ENCODE data around the gene ZGPAT.

ZGPAT gene

DNA sequence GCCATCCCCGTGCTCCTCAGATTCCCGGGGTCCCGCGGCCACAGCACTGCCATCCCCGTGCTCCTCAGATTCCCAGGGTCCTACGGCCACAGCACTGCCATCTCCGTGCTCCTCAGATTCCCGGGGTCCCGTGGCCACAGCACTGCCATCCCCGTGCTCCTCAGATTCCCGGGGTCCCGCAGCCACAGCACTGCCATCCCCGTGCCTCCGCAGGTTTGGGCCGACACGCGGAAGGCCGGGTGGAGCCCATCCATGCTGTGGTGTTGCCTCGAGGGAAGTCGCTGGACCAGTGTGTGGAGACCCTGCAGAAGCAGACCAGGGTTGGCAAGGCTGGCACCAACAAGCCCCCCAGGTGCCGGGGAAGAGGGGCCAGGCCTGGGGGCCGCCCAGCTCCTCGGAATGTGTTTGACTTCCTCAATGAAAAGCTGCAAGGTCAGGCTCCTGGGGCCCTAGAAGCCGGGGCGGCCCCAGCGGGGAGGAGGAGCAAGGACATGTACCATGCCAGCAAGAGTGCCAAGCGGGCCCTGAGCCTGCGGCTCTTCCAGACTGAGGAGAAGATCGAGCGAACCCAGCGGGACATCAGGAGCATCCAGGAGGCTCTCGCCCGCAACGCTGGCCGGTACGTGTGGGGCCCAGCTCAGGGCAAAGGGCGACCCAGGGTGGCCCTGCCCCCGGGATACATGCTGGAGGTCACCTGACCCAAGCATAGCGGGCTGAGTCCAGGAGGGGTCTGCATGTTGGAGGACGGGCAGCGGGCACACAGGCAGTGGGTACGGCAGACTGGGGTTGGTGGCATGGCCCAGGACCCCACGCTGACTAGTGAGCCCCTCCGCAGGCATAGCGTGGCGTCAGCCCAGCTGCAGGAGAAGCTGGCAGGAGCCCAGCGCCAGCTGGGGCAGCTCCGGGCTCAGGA, 27.4 kb downstream of the ZGPAT start:
- peak; percentile 66 for DNase-seq

GRCh38 chr20:63735859-63736718, 28.2 kb downstream of the ZGPAT start, which contains the start of gene LIME1:
Gene LIME1 (plus strand): TSS chr20:63736664. CDS start chr20:63737550, 886 bp downstream.
- peak; percentile 94 for DNase-seq

DNA sequence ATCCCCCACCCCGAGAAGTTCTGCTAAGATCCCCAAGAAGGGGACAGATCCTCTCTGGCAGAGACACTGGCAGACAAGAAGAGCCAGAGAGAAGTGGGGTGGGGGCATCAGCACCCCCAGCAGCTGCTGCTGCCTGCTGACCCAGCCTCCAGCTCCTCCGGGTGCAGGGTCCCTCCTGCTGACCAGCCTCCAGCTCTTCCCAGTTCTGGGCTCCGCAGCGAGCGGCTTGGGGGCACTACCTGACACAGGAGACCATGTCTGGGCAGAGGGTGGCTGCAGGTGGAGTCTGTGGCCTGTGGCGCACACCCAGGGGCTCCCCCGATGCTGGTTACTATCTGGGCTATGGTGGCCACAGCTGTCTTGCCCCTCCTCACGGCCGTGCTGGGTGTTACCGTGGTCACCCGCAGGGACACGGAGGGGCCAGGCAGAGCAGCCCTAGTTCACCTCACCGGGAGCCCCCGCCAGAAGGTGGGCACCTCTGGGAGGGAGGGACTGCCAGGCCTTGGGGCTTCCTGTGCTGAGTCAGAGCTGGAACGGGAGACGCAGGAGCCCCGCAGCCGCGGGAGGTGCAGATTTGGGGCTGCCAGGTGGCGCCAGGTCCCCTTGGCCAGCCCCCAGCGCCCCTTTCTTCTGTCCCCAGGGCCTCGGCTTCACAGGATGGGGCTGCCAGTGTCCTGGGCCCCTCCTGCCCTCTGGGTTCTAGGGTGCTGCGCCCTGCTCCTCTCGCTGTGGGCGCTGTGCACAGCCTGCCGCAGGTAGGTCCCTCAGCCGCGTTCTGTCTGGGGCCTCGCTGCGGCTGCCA, 29.3 kb downstream of the ZGPAT start:
- DNase-seq, result peak; percentile 69

- DNase-seq, result no peak
Measured at GRCh38 chr20:63737695-63737944, 29.8 kb downstream of the ZGPAT start.

GRCh38 chr20:63737945-63738686, 30.3 kb downstream of the ZGPAT start:
- DNase-seq, result peak; percentile 79

DNA sequence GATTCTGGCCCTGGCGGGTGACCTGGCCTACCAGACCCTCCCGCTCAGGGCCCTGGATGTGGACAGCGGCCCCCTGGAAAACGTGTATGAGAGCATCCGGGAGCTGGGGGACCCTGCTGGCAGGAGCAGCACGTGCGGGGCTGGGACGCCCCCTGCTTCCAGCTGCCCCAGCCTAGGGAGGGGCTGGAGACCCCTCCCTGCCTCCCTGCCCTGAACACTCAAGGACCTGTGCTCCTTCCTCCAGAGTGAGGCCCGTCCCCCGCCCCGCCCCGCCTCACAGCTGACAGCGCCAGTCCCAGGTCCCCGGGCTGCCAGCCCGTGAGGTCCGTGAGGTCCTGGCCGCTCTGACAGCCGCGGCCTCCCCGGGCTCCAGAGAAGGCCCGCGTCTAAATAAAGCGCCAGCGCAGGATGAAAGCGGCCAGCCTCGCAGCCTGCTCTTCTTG, 30.9 kb downstream of the ZGPAT start:
- DNase-seq, result peak; percentile 66

GRCh38 chr20:63739130-63740069, 31.6 kb downstream of the ZGPAT start, which contains the start of gene SLC2A4RG:
Gene SLC2A4RG (plus strand): TSS chr20:63739776. CDS start chr20:63739913, 137 bp downstream.
- peak; percentile 88 for DNase-seq

GRCh38 chr20:63740070-63740626, 32.3 kb downstream of the ZGPAT start:
- DNase-seq, result peak; percentile 34

DNA sequence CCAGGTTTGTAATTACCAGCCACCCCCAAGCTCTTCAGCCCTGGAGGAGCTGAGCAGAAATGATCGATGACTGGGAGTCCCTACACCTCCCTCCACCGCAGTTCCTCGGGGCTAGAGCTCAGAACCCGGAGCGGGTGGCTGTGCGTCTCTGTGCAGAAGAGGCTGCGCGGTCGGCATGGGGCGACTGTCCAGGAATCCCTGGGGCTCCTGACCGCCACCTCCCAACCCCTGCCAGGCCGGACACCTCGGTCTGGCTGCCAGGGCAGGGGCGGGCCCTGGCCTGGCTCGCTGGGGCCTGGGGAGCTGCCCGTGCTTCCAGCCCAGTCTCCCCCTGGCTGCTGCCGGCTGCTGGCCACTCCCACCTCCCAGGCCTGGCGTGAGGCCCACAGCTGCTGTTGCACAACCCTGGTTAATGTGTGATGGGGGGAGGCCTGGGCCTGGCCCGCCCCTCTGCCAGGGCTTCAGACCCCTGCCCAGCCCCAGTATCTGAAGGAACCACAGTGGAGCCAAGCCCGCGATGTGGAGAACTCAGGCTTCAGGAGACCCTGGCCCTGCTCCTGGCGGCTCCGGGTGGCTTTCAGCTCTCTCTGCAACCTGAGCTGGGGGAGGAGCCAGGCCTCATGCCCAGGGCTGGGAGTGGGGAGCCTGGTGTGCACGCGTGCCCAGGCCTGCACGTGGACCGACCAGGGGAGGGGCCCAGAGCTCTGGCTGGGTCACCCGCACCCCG, 33.0 kb downstream of the ZGPAT start:
- DNase-seq, result peak; percentile 20

DNA sequence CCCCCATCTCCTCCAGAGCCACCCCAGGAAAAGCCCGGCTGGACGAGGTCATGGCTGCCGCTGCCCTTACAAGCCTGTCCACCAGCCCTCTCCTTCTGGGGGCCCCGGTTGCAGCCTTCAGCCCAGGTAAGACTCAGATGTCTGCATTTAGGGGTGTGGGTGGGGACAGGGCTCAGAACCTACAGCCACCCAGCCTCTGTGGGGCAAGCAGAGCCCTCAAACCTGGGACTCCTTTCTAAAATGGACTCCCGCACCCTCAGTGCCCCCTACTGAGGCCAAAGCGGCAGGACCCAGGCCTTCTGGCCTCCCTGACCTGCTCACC, 33.5 kb downstream of the ZGPAT start:
- DNase-seq, result no peak

DNA sequence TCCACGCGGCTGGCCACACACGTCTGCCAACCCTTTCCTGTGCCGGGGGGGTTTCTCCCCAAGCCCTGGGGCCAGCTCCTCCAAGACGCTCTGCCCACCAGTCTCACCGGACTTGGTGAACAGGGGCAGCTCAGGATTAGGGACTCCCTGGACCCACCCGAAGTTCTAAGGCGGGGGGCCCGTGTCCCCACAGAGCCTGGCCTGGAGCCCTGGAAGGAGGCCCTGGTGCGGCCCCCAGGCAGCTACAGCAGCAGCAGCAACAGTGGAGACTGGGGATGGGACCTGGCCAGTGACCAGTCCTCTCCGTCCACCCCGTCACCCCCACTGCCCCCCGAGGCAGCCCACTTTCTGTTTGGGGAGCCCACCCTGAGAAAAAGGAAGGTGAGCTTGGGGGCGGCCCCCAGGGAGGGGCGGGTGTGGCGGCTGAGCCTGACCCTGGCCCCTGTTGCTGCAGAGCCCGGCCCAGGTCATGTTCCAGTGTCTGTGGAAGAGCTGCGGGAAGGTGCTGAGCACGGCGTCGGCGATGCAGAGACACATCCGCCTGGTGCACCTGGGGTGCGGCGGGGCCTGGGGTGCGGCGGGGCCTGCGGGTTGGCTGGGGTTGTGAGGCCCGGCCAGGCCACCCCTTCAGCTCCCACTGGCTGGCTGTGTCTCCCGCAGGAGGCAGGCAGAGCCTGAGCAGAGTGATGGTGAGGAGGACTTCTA, 34.0 kb downstream of the ZGPAT start:
- no peak for DNase-seq

GRCh38 chr20:63742381-63743024, 34.7 kb downstream of the ZGPAT start:
- no peak for DNase-seq

DNA sequence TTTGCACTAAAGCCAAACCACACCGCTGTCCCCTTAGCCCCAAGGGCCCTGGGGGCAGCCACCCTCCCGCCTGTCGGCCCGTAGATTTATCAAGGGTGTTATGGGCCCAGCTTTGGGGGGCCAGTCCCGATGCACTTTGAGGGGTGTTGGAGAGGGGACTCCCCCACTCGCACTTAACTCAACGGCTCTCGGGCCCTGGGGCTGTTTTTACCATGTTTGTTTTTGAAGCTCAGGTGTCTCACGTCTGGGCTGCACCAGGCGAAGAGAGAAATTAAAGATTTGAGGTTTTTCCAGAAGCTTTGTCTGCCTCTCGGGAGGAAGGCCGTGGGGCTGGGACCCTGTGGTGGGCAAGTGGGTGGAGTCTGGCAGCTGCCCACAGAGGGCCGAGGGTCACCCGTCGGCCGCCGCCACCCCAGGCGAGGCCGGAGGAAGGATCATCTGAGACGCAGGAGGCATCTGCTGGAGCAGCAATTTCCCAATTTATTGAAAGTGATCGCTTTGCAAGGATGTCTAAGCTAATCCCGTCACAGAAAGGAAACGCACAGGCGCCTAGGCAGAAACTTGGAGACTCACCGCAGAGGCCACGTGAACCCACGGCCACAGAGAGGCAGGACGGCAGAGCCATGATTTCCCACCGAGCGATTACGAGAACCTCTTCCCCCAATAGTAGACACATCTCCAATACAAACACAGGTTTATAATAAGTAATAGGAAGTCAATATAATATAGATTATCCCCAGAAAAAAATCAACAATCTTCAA, 35.6 kb downstream of the ZGPAT start:
- DNase-seq, result no peak

DNA sequence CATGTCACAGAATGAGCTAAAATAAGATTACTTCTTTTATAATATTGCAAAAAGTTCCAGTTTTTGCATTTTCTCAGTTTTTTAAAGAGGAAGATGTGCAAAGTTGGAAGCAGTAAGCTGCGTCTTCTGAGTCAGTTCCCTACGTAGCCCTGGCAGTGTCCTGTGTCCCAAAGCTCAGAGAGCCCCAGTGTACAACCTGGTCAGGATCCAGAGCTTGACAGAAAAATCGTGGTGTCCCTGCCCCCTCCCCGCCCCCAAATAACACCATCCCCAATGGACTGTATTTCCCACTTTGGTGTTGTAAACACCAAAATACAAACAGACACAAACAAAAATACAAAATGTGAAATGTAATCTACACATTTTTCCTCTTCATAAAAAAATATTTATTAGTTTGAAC, 36.3 kb downstream of the ZGPAT start:
- DNase-seq, result no peak

- no peak for DNase-seq
Measured at GRCh38 chr20:63744574-63745423, 37.0 kb downstream of the ZGPAT start.

- no peak for DNase-seq
Measured at GRCh38 chr20:63745424-63745805, 37.6 kb downstream of the ZGPAT start.

All from RPMI8226 (cell line).